MM.1S (cell line): ENCODE measurements around the gene KIF5A.

Experiments
- DNase-seq: peaks from one replicate; pipeline ENCODE4 v3.0.0-alpha.2; 2015
- H2AFZ ChIP-seq: fragments of 300-600 bp; sonication (generic); 2 replicates; pipeline ENCODE4 v1.6.0; 2016; ENCODE audit warnings: antibody characterized with exemption, low read length
- H3F3A ChIP-seq: fragments of 300-600 bp; sonication (generic); 2 replicates; pipeline ENCODE4 v1.6.1; 2016; ENCODE audit warnings: mild to moderate bottlenecking, antibody characterized with exemption, low read length, moderate library complexity, mixed read lengths; ENCODE audit not compliant: insufficient read depth
- H3K27ac ChIP-seq: fragments of 300-600 bp; sonication (generic); 2 replicates; pipeline ENCODE4 v1.5.1; 2016; ENCODE audit warnings: mild to moderate bottlenecking, low read length
- H3K27me3 ChIP-seq: fragments of 300-600 bp; sonication (generic); replicated peaks from 2 replicates; pipeline ENCODE4 v1.6.0; 2016; ENCODE audit warnings: low read length; ENCODE audit not compliant: insufficient read depth
- H3K36me3 ChIP-seq: fragments of 300-600 bp; sonication (generic); replicated peaks from 2 replicates; pipeline ENCODE4 v1.6.1; 2016; ENCODE audit warnings: mild to moderate bottlenecking, low read length, mixed read lengths; ENCODE audit not compliant: insufficient read depth
- H3K4me1 ChIP-seq: fragments of 300-600 bp; sonication (generic); 2 replicates; pipeline ENCODE4 v1.6.1; 2016; ENCODE audit warnings: low read length, mixed read lengths
- H3K4me2 ChIP-seq: fragments of 300-600 bp; sonication (generic); 2 replicates; pipeline ENCODE4 v1.6.0; 2016; ENCODE audit warnings: low read depth, low read length
- H3K4me3 ChIP-seq: fragments of 300-600 bp; sonication (generic); 2 replicates; pipeline ENCODE4 v1.5.1; 2016; ENCODE audit warnings: low read length, mixed read lengths
- H3K79me2 ChIP-seq: fragments of 300-600 bp; sonication (generic); 2 replicates; pipeline ENCODE4 v1.6.1; 2016; ENCODE audit warnings: mixed run types, low read length, mixed read lengths
- H3K9ac ChIP-seq: fragments of 300-600 bp; sonication (generic); 2 replicates; pipeline ENCODE4 v1.6.1; 2016; ENCODE audit warnings: low read length, mixed read lengths
- H3K9me2 ChIP-seq: fragments of 300-600 bp; sonication (generic); replicated peaks from 2 replicates; pipeline ENCODE4 v1.6.1; 2016; ENCODE audit warnings: mild to moderate bottlenecking, low read length, mixed read lengths; ENCODE audit not compliant: insufficient read depth
- H3K9me3 ChIP-seq: fragments of 300-600 bp; sonication (generic); replicated peaks from 2 replicates; pipeline ENCODE4 v1.6.1; 2016; ENCODE audit warnings: mild to moderate bottlenecking, low read length, mixed read lengths; ENCODE audit not compliant: insufficient read depth
- H4K20me1 ChIP-seq: fragments of 300-600 bp; sonication (generic); 2 replicates; pipeline ENCODE4 v1.6.1; 2016; ENCODE audit warnings: mild to moderate bottlenecking, low read length, moderate library complexity, mixed read lengths; ENCODE audit not compliant: insufficient read depth
- EZH2 ChIP-seq: fragments of 300-600 bp; sonication (generic); optimal IDR thresholded peaks from 2 replicates; pipeline ENCODE3; 2017; ENCODE audit warnings: low read depth, mild to moderate bottlenecking, antibody characterized with exemption, low read length, mixed read lengths
- EZH2phosphoT487 ChIP-seq: fragments of 300-600 bp; sonication (generic); IDR thresholded peaks from 2 replicates; pipeline ENCODE4 v1.6.1; 2018; ENCODE audit warnings: antibody characterized with exemption, low read length
- TF ChIP-seq, protein P1 (sequence below): fragments of 300-600 bp; sonication (generic); IDR thresholded peaks from 2 replicates; pipeline ENCODE4 v1.5.1; 2016; ENCODE audit warnings: antibody characterized with exemption, low read length, mixed read lengths

Gene KIF5A

GRCh38 chr12:57609101-57609780 is 59.4 kb downstream of the KIF5A start:
- H3K4me2 ChIP-seq = no peak overlapping the region
- no peaks in the 10 kb centered on the region for H3K9me3 ChIP-seq
- H2AFZ ChIP-seq = no peak overlapping the region
- H3K79me2 ChIP-seq = no peaks in the 10 kb centered on the region
- H3K9ac ChIP-seq = no peak overlapping the region
- no peak for TF ChIP-seq EZH2
- TF ChIP-seq, protein P1, sequence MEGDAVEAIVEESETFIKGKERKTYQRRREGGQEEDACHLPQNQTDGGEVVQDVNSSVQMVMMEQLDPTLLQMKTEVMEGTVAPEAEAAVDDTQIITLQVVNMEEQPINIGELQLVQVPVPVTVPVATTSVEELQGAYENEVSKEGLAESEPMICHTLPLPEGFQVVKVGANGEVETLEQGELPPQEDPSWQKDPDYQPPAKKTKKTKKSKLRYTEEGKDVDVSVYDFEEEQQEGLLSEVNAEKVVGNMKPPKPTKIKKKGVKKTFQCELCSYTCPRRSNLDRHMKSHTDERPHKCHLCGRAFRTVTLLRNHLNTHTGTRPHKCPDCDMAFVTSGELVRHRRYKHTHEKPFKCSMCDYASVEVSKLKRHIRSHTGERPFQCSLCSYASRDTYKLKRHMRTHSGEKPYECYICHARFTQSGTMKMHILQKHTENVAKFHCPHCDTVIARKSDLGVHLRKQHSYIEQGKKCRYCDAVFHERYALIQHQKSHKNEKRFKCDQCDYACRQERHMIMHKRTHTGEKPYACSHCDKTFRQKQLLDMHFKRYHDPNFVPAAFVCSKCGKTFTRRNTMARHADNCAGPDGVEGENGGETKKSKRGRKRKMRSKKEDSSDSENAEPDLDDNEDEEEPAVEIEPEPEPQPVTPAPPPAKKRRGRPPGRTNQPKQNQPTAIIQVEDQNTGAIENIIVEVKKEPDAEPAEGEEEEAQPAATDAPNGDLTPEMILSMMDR = no peak
- no peak for TF ChIP-seq EZH2phosphoT487
- no peaks in the 10 kb centered on the region; the same call in 1 of the 2 replicates for H3F3A ChIP-seq
- no peak overlapping the region for H3K27ac ChIP-seq
- H3K4me1 ChIP-seq = peaks cover 8% of the 10 kb centered on the region
- DNase-seq = no peak
- H3K36me3 ChIP-seq = no peaks in the 10 kb centered on the region
- H3K9me2 ChIP-seq = no peaks in the 10 kb centered on the region
- no peaks in the 10 kb centered on the region for H3K27me3 ChIP-seq
- H4K20me1 ChIP-seq = no peaks in the 10 kb centered on the region
- no peak overlapping the region for H3K4me3 ChIP-seq

- Histone ChIP-seq H3K4me2 (no peak overlapping the region), H3K9me3 (no peaks in the 10 kb centered on the region), H4K20me1 (no peaks in the 10 kb centered on the region), H3F3A (no peaks in the 10 kb centered on the region; the same call in 1 of the 2 replicates), H3K9me2 (no peaks in the 10 kb centered on the region), H3K4me3 (no peak overlapping the region), H2AFZ (no peak overlapping the region), H3K27me3 (no peaks in the 10 kb centered on the region), H3K9ac (no peak overlapping the region), H3K79me2 (no peaks in the 10 kb centered on the region), H3K36me3 (no peaks in the 10 kb centered on the region), H3K4me1 (peaks cover 5% of the 10 kb centered on the region), H3K27ac (no peak overlapping the region)
- TF ChIP-seq EZH2phosphoT487 = no peak
- TF ChIP-seq, protein P1 = no peak
- TF ChIP-seq EZH2 = no peak
- DNase-seq = no peak
Observed at GRCh38 chr12:57609781-57610553, 60.1 kb downstream of the KIF5A start.

DNA sequence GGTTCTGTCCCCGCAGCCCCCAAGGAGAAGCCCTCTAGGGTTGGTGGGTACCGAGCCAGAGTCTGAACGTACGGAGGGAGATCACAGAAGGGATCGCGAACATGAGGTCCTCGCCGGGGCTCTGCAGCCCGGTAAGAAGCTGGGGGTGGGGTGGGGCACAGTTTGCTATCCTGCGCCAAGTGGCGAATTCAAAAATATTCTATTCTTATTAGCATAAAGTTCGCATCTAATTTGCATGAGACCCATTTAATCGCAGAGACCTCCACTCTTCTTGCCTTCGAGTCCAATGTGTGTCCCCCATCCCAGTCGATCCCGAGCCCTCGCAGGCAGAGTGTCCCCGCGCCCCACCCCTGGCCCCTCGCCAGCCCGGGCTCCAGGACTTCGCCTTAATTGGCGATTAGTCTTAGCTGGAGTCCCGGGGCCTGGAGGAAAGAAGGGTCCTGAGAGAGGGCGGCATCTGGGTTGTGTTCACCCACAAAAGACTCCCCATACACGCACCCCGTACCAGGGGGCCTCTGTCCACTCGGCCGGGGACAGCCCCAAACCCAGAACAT is 60.8 kb downstream of the KIF5A start:
- no peaks in the 10 kb centered on the region; the same call in 1 of the 2 replicates for H3F3A ChIP-seq
- TF ChIP-seq EZH2 (no peak), EZH2phosphoT487 (no peak)
- TF ChIP-seq, protein P1 = no peak
- peaks cover 5% of the 10 kb centered on the region for H3K4me1 ChIP-seq
- no peak overlapping the region for H3K27ac ChIP-seq
- peak overlapping the region; percentile 99 for H2AFZ ChIP-seq
- no peaks in the 10 kb centered on the region for H3K79me2 ChIP-seq
- H3K36me3 ChIP-seq = no peaks in the 10 kb centered on the region
- H3K4me2 ChIP-seq = peak overlapping the region; percentile 95
- no peak for DNase-seq
- H3K27me3 ChIP-seq = no peaks in the 10 kb centered on the region
- no peaks in the 10 kb centered on the region for H3K9me3 ChIP-seq
- H4K20me1 ChIP-seq = no peaks in the 10 kb centered on the region
- peak overlapping the region; percentile 77 for H3K4me3 ChIP-seq
- no peaks in the 10 kb centered on the region for H3K9me2 ChIP-seq
- H3K9ac ChIP-seq = peak overlapping the region; percentile 66; the same call in 1 of the 2 replicates
